ENCODE measurements around the gene AFAP1. TPM values are rescaled to one million over a fixed set of nuclear protein-coding genes. Genes with fewer than 3 reads are reported as not detected.
A peak's percentile ranks its signal among the peaks of the same experiment; 100 is the strongest.

The AFAP1 gene
- total RNA-seq, 2 donors from 2014 or later = 18.2 to 22.5 TPM

DNA sequence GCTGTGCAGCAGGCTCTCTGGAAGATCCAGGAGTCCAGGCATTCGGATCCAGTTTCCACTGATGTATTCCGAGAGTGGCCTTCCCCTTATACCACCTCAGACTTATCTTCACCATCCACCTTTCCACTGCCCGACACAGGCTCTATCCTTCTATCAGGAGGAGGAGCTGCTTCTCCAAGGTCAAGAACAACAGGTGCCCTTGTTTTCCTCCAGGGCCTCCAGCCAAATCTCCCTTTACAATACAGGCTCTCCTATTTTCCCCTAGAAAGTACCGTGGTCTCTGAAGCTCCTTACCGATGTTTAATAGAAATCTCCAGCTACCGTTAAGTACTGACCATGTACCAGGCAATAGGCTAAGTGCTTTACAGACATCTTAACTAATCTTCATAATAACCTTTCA lies 61.3 kb downstream of the AFAP1 start:
- Histone ChIP-seq H3K4me1 (ENCODE audit: control insufficient read depth, insufficient read depth, low read length) (peaks cover 3% of the 10 kb centered on the region), H3K36me3 (ENCODE audit: control insufficient read depth, insufficient read depth, low read length) (no peaks in the 10 kb centered on the region), H3K9ac (ENCODE audit: extremely low read depth, low read length, poor library complexity, severe bottlenecking) (no peak overlapping the region), H3K9me3 (ENCODE audit: control insufficient read depth, low read length) (peaks cover 13% of the 10 kb centered on the region), H3K27ac (ENCODE audit: low read depth, low read length) (no peak overlapping the region), H3K4me3 (ENCODE audit: low read length) (no peak overlapping the region), H3K27me3 (ENCODE audit: control insufficient read depth, insufficient read depth, low read length, poor library complexity, severe bottlenecking) (no peaks in the 10 kb centered on the region)
- Mint-ChIP-seq H3K9me3 (peaks cover 10% of the 10 kb centered on the region), H3K4me1 (peaks cover 15% of the 10 kb centered on the region), H3K4me3 (no peak overlapping the region), H3K27ac (no peak overlapping the region), H3K27me3 (ENCODE audit: insufficient read depth) (no peaks in the 10 kb centered on the region), H3K36me3 (ENCODE audit: low read depth) (peaks cover 6% of the 10 kb centered on the region)
- peak; percentile 24 for DNase-seq
- TF ChIP-seq, protein P1, sequence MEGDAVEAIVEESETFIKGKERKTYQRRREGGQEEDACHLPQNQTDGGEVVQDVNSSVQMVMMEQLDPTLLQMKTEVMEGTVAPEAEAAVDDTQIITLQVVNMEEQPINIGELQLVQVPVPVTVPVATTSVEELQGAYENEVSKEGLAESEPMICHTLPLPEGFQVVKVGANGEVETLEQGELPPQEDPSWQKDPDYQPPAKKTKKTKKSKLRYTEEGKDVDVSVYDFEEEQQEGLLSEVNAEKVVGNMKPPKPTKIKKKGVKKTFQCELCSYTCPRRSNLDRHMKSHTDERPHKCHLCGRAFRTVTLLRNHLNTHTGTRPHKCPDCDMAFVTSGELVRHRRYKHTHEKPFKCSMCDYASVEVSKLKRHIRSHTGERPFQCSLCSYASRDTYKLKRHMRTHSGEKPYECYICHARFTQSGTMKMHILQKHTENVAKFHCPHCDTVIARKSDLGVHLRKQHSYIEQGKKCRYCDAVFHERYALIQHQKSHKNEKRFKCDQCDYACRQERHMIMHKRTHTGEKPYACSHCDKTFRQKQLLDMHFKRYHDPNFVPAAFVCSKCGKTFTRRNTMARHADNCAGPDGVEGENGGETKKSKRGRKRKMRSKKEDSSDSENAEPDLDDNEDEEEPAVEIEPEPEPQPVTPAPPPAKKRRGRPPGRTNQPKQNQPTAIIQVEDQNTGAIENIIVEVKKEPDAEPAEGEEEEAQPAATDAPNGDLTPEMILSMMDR (conservative IDR thresholded peaks at IDR 0.05) = no peak
- 88 to 91% methylated on average over 6 of the region's 6 CpGs for WGBS, 2 experiments (ENCODE audit: insufficient coverage in 1 of 2, insufficient read length in 1 of 2)

DNA sequence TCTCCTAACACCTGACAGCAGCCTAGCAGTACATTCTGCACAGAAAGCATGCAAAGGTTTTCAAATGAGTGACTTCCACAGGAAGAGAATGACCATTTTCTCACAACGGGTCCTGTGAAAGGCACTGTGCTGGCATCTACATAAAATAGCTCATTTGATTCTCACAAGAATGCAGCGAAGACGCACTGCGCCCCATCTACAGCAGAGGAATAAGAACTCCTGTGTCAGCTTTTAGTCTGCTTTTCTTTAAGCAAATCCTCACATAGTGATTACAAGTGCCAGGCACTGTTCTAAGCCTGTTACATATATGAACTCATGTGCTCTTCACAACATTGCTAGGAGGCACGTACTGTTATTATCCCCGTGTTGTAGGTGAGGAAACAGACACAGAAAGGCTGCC lies 62.5 kb downstream of the AFAP1 start:
- Mint-ChIP-seq H3K36me3 (ENCODE audit: low read depth) (peaks cover 6% of the 10 kb centered on the region), H3K27me3 (ENCODE audit: insufficient read depth) (no peaks in the 10 kb centered on the region), H3K4me1 (peaks cover 15% of the 10 kb centered on the region), H3K4me3 (no peak overlapping the region), H3K9me3 (peaks cover 10% of the 10 kb centered on the region), H3K27ac (no peak overlapping the region)
- Histone ChIP-seq H3K36me3 (ENCODE audit: control insufficient read depth, insufficient read depth, low read length) (no peaks in the 10 kb centered on the region), H3K4me1 (ENCODE audit: control insufficient read depth, insufficient read depth, low read length) (peaks cover 3% of the 10 kb centered on the region), H3K4me3 (ENCODE audit: low read length) (no peak overlapping the region), H3K27me3 (ENCODE audit: control insufficient read depth, insufficient read depth, low read length, poor library complexity, severe bottlenecking) (no peaks in the 10 kb centered on the region), H3K9ac (ENCODE audit: extremely low read depth, low read length, poor library complexity, severe bottlenecking) (no peak overlapping the region), H3K9me3 (ENCODE audit: control insufficient read depth, low read length) (peaks cover 13% of the 10 kb centered on the region), H3K27ac (ENCODE audit: low read depth, low read length) (no peak overlapping the region)
- DNase-seq = peak; percentile 23
- WGBS, 2 experiments (ENCODE audit: insufficient coverage in 1 of 2, insufficient read length in 1 of 2) = 91 to 94% methylated on average over 6 of the region's 6 CpGs
- TF ChIP-seq, protein P1 (conservative IDR thresholded peaks at IDR 0.05) = no peak

GRCh38 chr4:7876201-7876875 lies 63.3 kb downstream of the AFAP1 start:
- Histone ChIP-seq H3K27me3 (ENCODE audit: control insufficient read depth, insufficient read depth, low read length, poor library complexity, severe bottlenecking) (no peaks in the 10 kb centered on the region), H3K4me3 (ENCODE audit: low read length) (no peak overlapping the region), H3K27ac (ENCODE audit: low read depth, low read length) (no peak overlapping the region), H3K4me1 (ENCODE audit: control insufficient read depth, insufficient read depth, low read length) (peaks cover 3% of the 10 kb centered on the region), H3K9me3 (ENCODE audit: control insufficient read depth, low read length) (peaks cover 16% of the 10 kb centered on the region), H3K36me3 (ENCODE audit: control insufficient read depth, insufficient read depth, low read length) (peaks cover 6% of the 10 kb centered on the region), H3K9ac (ENCODE audit: extremely low read depth, low read length, poor library complexity, severe bottlenecking) (no peak overlapping the region)
- H3K27ac Mint-ChIP-seq = no peak overlapping the region
- H3K4me3 Mint-ChIP-seq = no peak overlapping the region
- peak; percentile 83 for DNase-seq
- H3K4me1 Mint-ChIP-seq = peaks cover 15% of the 10 kb centered on the region
- WGBS, 2 experiments (ENCODE audit: insufficient coverage in 1 of 2, insufficient read length in 1 of 2) = 86 to 100% methylated on average over 1 to 15 of the region's 15 CpGs
- no peaks in the 10 kb centered on the region for H3K27me3 Mint-ChIP-seq (ENCODE audit: insufficient read depth)
- TF ChIP-seq, protein P1 (conservative IDR thresholded peaks at IDR 0.05) = peak; percentile 75
- peaks cover 14% of the 10 kb centered on the region for H3K9me3 Mint-ChIP-seq
- H3K36me3 Mint-ChIP-seq (ENCODE audit: low read depth) = peaks cover 13% of the 10 kb centered on the region
